IMR-90 (cell line): ENCODE results near the gene MVP. TPM values are rescaled to one million over a fixed set of nuclear protein-coding genes. Genes with fewer than 3 reads are reported as not detected.
A peak's percentile ranks its signal among the peaks of the same experiment; 100 is the strongest.

Experiments
- ATAC-seq: fragments of 200-7000 bp; cut with Tn5 transposase; 2 replicates; pipeline ENCODE4 v1.9.1; 2020; ENCODE audit warnings: low read depth, mild to moderate bottlenecking, moderate library complexity
- BruUV-seq: library from RNA; stranded (reverse); fragments of 400-500 nt; replicated peaks from 2 replicates; lab custom pipeline; 2021; lab: Mats Ljungman, UMichigan
- CTCF ChIA-PET: fragments of 300-600 bp; formaldehyde crosslinking; extraction: SDS; loops from one replicate; lab custom pipeline; 2021; ENCODE audit warnings: antibody characterized with exemption; lab: Yijun Ruan, JAX
- POLR2A ChIA-PET: fragments of 300-600 bp; sonication (Branson Sonifier 250); formaldehyde crosslinking; loops from one replicate; lab custom pipeline; 2022; ENCODE audit warnings: antibody characterized with exemption; ENCODE audit not compliant: unreplicated experiment; lab: Charles Lee
- DNase-seq: peaks from one replicate; pipeline ENCODE4 v3.0.0; 2013
- H2AFZ ChIP-seq: replicated peaks from 2 replicates; pipeline ENCODE3; 2013; ENCODE audit warnings: low read length, mild to moderate bottlenecking; ENCODE audit not compliant: poor library complexity
- H2AK5ac ChIP-seq: 2 replicates; pipeline ENCODE4 v1.6.1; 2013; ENCODE audit warnings: low read depth, low read length, inconsistent platforms
- H2AK9ac ChIP-seq: replicated peaks from 2 replicates; pipeline ENCODE3; 2013; ENCODE audit warnings: mild to moderate bottlenecking, low read depth, low read length, moderate library complexity; ENCODE audit not compliant: poor library complexity
- H2BK120ac ChIP-seq: 2 replicates; pipeline ENCODE4 v1.6.1; 2013; ENCODE audit warnings: low read depth, low read length, inconsistent platforms
- H2BK15ac ChIP-seq: 3 replicates; pipeline ENCODE4 v1.6.1; 2013; ENCODE audit warnings: low read depth, low read length, inconsistent platforms
- H2BK20ac ChIP-seq: 2 replicates; pipeline ENCODE4 v1.6.1; 2013; ENCODE audit warnings: low read depth, mild to moderate bottlenecking, inconsistent platforms, low read length, moderate library complexity
- H2BK5ac ChIP-seq: 2 replicates; pipeline ENCODE4 v1.6.1; 2013; ENCODE audit warnings: mild to moderate bottlenecking, low read depth, low read length, inconsistent platforms; ENCODE audit not compliant: poor library complexity, severe bottlenecking
- H3K14ac ChIP-seq: replicated peaks from 2 replicates; pipeline ENCODE4 v1.6.1; 2013; ENCODE audit warnings: low read depth, low read length, inconsistent platforms
- H3K18ac ChIP-seq: 2 replicates; pipeline ENCODE4 v1.6.1; 2013; ENCODE audit warnings: low read depth, low read length, control low read depth
- H3K23ac ChIP-seq: 2 replicates; pipeline ENCODE4 v1.6.1; 2013; ENCODE audit warnings: low read depth, low read length, inconsistent platforms
- H3K27ac ChIP-seq: 2 replicates; pipeline ENCODE4 v1.5.1; 2013; ENCODE audit warnings: mild to moderate bottlenecking, control low read depth, low read length; ENCODE audit not compliant: insufficient read depth
- H3K27me3 ChIP-seq: 2 replicates; pipeline ENCODE4 v1.6.1; 2013; ENCODE audit warnings: low read length; ENCODE audit not compliant: control insufficient read depth, insufficient read depth
- H3K36me3 ChIP-seq: 2 replicates; pipeline ENCODE4 v1.6.1; 2013; ENCODE audit warnings: low read length, mixed read lengths; ENCODE audit not compliant: control insufficient read depth, insufficient read depth
- H3K4ac ChIP-seq: 2 replicates; pipeline ENCODE4 v1.6.1; 2013; ENCODE audit warnings: low read depth, low read length, inconsistent platforms
- H3K4me1 ChIP-seq: 2 replicates; pipeline ENCODE4 v1.6.1; 2013; ENCODE audit warnings: low read length, mixed read lengths; ENCODE audit not compliant: control insufficient read depth, insufficient read depth
- H3K4me2 ChIP-seq: 2 replicates; pipeline ENCODE4 v1.6.1; 2013; ENCODE audit warnings: low read depth, mild to moderate bottlenecking, control low read depth, low read length, moderate library complexity
- H3K4me3 ChIP-seq: 2 replicates; pipeline ENCODE4 v1.5.1; 2013; ENCODE audit warnings: low read depth, mild to moderate bottlenecking, control low read depth, low read length, moderate library complexity; ENCODE audit not compliant: insufficient read depth
- H3K56ac ChIP-seq: 2 replicates; pipeline ENCODE4 v1.6.1; 2013; ENCODE audit warnings: low read length, inconsistent platforms; ENCODE audit not compliant: insufficient read depth; ENCODE audit errors: extremely low read depth
- H3K79me1 ChIP-seq, 2 experiments: 2 replicates each; pipeline ENCODE4 v1.6.1; 2013; ENCODE audit warnings: low read length in 2 of 2, inconsistent platforms in 1 of 2, low read depth in 1 of 2
- H3K9ac ChIP-seq: 2 replicates; pipeline ENCODE4 v1.6.1; 2013; ENCODE audit warnings: low read depth, low read length, control low read depth
- H3K9me1 ChIP-seq: 2 replicates; pipeline ENCODE4 v1.6.1; 2013; ENCODE audit warnings: low read length, inconsistent platforms; ENCODE audit not compliant: insufficient read depth
- H3K9me3 ChIP-seq: 2 replicates; pipeline ENCODE4 v1.6.1; 2013; ENCODE audit warnings: low read length; ENCODE audit not compliant: control insufficient read depth, insufficient read depth
- H4K20me1 ChIP-seq: 2 replicates; pipeline ENCODE4 v1.6.1; 2013; ENCODE audit warnings: low read length, inconsistent platforms; ENCODE audit not compliant: insufficient read depth
- H4K5ac ChIP-seq: 2 replicates; pipeline ENCODE4 v1.6.1; 2013; ENCODE audit warnings: mild to moderate bottlenecking, low read depth, low read length, control low read depth
- H4K8ac ChIP-seq, 2 experiments: 2 replicates each; pipeline ENCODE4 v1.6.1; 2013; ENCODE audit warnings: low read depth in 2 of 2, low read length in 2 of 2, control low read depth in 1 of 2, inconsistent platforms in 1 of 2
- H4K91ac ChIP-seq: 2 replicates; pipeline ENCODE4 v1.6.1; 2013; ENCODE audit warnings: low read depth, low read length, inconsistent platforms; ENCODE audit not compliant: insufficient read depth
- BHLHE40 ChIP-seq: fragments of 150-350 bp; IDR thresholded peaks from 2 replicates; pipeline ENCODE4 v1.6.1; 2016; ENCODE audit warnings: mild to moderate bottlenecking, low read depth, low read length
- CEBPB ChIP-seq: IDR thresholded peaks from 2 replicates; pipeline ENCODE4 v1.6.1; 2012; ENCODE audit warnings: low read depth, low read length, improper control_type of control experiment
- CHD1 ChIP-seq: IDR thresholded peaks from 2 replicates; pipeline ENCODE4 v1.6.1; 2012; ENCODE audit warnings: low read depth, low read length, improper control_type of control experiment
- CTCF ChIP-seq: conservative IDR thresholded peaks from 2 replicates; pipeline ENCODE4 v1.5.1; 2012; ENCODE audit warnings: mild to moderate bottlenecking, low read depth, low read length, improper control_type of control experiment
- FOS ChIP-seq: fragments of 150-350 bp; IDR thresholded peaks from 2 replicates; pipeline ENCODE4 v1.6.1; 2016; ENCODE audit warnings: low read depth, low read length
- MAFK ChIP-seq: IDR thresholded peaks from 2 replicates; pipeline ENCODE4 v1.6.1; 2012; ENCODE audit warnings: low read depth, low read length, improper control_type of control experiment
- MXI1 ChIP-seq: IDR thresholded peaks from 2 replicates; pipeline ENCODE4 v1.6.1; 2012; ENCODE audit warnings: low read depth, mild to moderate bottlenecking, low read length, moderate library complexity, borderline replicate concordance
- NFE2L2 ChIP-seq: fragments of 150-350 bp; IDR thresholded peaks from 2 replicates; pipeline ENCODE4 v1.6.1; 2016; ENCODE audit warnings: low read depth, mild to moderate bottlenecking, low read length
- POLR2A ChIP-seq: IDR thresholded peaks from 2 replicates; pipeline ENCODE4 v1.6.1; 2012; ENCODE audit warnings: mild to moderate bottlenecking, low read depth, low read length
- RAD21 ChIP-seq: IDR thresholded peaks from 2 replicates; pipeline ENCODE4 v1.6.1; 2012; ENCODE audit warnings: low read length, improper control_type of control experiment
- RCOR1 ChIP-seq: IDR thresholded peaks from 2 replicates; pipeline ENCODE4 v1.6.1; 2012; ENCODE audit warnings: mild to moderate bottlenecking, low read length, improper control_type of control experiment; ENCODE audit not compliant: insufficient replicate concordance
- RFX5 ChIP-seq: IDR thresholded peaks from 2 replicates; pipeline ENCODE4 v1.8.0; 2012; ENCODE audit warnings: low read depth, mild to moderate bottlenecking, low read length, moderate library complexity
- SMC3 ChIP-seq: fragments of 150-350 bp; IDR thresholded peaks from 2 replicates; pipeline ENCODE4 v1.6.1; 2016; ENCODE audit warnings: low read depth, mild to moderate bottlenecking, antibody characterized with exemption, low read length, moderate library complexity
- USF2 ChIP-seq: fragments of 150-350 bp; IDR thresholded peaks from 2 replicates; pipeline ENCODE4 v1.6.1; 2017; ENCODE audit warnings: mild to moderate bottlenecking, antibody characterized with exemption, low read length, low read depth
- WGBS, 2 experiments: methylation state at CpG; one replicate each; pipeline versions ENCODE4 v1.1.5 to v1.1.7; 2013; ENCODE audit warnings: missing lambda C conversion rate in 2 of 2; ENCODE audit not compliant: insufficient read length in 1 of 2; ENCODE audit errors: extremely low coverage in 2 of 2; 5-methylcytosine and 5-hydroxymethylcytosine counted together
- dilution Hi-C: fragments of 300-500 bp; cut with HindIII; formaldehyde crosslinking; loops from one replicate; pipeline ENCODE4 v1.14.3; 2018; ENCODE audit warnings: low sequenced_read_pairs; ENCODE audit not compliant: unreplicated experiment
- in situ Hi-C: fragments of 300-500 bp; cut with MboI; formaldehyde crosslinking; loops from 3 replicates; pipeline ENCODE4 v1.14.3; 2019; ENCODE audit warnings: low sequenced_read_pairs, inconsistent platforms, mixed read lengths
- intact Hi-C: fragments of 100-400 bp; cut with micrococcal nuclease; formaldehyde crosslinking; loops from 2 replicates; pipeline ENCODE4 v1.10.0; 2022
- polyA plus RNA-seq, 3 experiments: library from polyadenylated mRNA; depleted of rRNA; stranded (reverse); fragments of >200 nt; gene quantifications; 2 replicates each; pipeline ENCODE4 v1.2.3, GENCODE V29; 2012; ENCODE audit warnings: low replicate concordance in 1 of 3
- total RNA-seq: library from RNA; depleted of rRNA; stranded (reverse); fragments of >200 nt; gene quantifications from 2 replicates; pipeline ENCODE4 v1.2.3, GENCODE V29; 2012

The MVP gene
- total and polyA plus RNA-seq, 2 of the 4 experiments (the other 2 are of a cell fraction): 204 to 319 TPM

GRCh38 chr16:29825145-29826044, 5.1 kb downstream of the MVP start:
- peaks cover 2% of the 10 kb centered on the region; the same call in 1 of the 2 replicates for H3K36me3 ChIP-seq
- H3K79me1 ChIP-seq: peaks cover 31 to 79% of the 10 kb centered on the region in 2 experiments
- H3K9me3 ChIP-seq: no peaks in the 10 kb centered on the region
- dilution Hi-C loops: no loop called here
- WGBS, 2 experiments: 34% methylated on average over 5 of the region's 10 CpGs; no CpG with 5 or more reads in 1 of the 2 experiments
- ChIA-PET CTCF (interaction anchor here (3.1 kb wide), 1 partner anchor 23 kb away, joined by 10 read pairs; no protein-coding TSS in a partner anchor), POLR2A (interaction anchor here (0.6 kb wide), 1 partner anchor 1002 kb away, joined by 6 read pairs; the partner anchor contains the start of gene ATXN2L)
- no TSS peak for BruUV-seq
- in situ Hi-C loops: no loop called here
- peak overlapping the region; percentile 100 for H3K4ac ChIP-seq
- peak overlapping the region; percentile 93 for H4K5ac ChIP-seq
- DNase-seq: peak; percentile 90
- peaks cover 35% of the 10 kb centered on the region for H3K4me1 ChIP-seq
- peak overlapping the region; percentile 97 for H4K91ac ChIP-seq
- H2AFZ ChIP-seq: peak overlapping the region; percentile 84
- ATAC-seq: peak; percentile 64
- H3K18ac ChIP-seq: peak overlapping the region; percentile 93
- H2BK15ac ChIP-seq: peak overlapping the region; percentile 92; the same call in 2 of the 3 replicates
- H4K8ac ChIP-seq: peak overlapping the region; percentile 42 to 95
- H2BK20ac ChIP-seq: peak overlapping the region; percentile 99
- H2BK120ac ChIP-seq: peak overlapping the region; percentile 98
- peak overlapping the region; percentile 96 for H3K14ac ChIP-seq
- H3K56ac ChIP-seq: peak overlapping the region; percentile 88
- H2AK5ac ChIP-seq: peak overlapping the region; percentile 100
- H2BK5ac ChIP-seq: peak overlapping the region; percentile 98
- H4K20me1 ChIP-seq: peaks cover 29% of the 10 kb centered on the region
- no peaks in the 10 kb centered on the region for H3K27me3 ChIP-seq
- H3K23ac ChIP-seq: peak overlapping the region; percentile 100
- H3K4me3 ChIP-seq: no peak overlapping the region; the same call in 1 of the 2 replicates
- H3K4me2 ChIP-seq: peak overlapping the region; percentile 77
- peak overlapping the region; percentile 98 for H2AK9ac ChIP-seq
- peaks cover 32% of the 10 kb centered on the region for H3K9me1 ChIP-seq
- peak overlapping the region; percentile 95 for H3K27ac ChIP-seq
- peak overlapping the region; percentile 28 for H3K9ac ChIP-seq
- intact Hi-C loops: no loop called here
- TF ChIP-seq FOS (peak; percentile 94), MXI1 (no peak), MAFK (peak; percentile 25; the same call in 1 of the 2 replicates), CHD1 (no peak), BHLHE40 (no peak), USF2 (peak; percentile 28; the same call in 1 of the 2 replicates), RFX5 (no peak), RAD21 (no peak), NFE2L2 (peak; percentile 89), SMC3 (no peak; the same call in 1 of the 2 replicates), CTCF (no peak), RCOR1 (peak; percentile 38), POLR2A (no peak), CEBPB (no peak)
